ENCODE results near the gene C6orf52.

- no peak for TF ChIP-seq CTCF (conservative IDR thresholded peaks at IDR 0.05)
- no peak for TF ChIP-seq EZH2 (IDR thresholded peaks at IDR 0.05; ENCODE audit: low read depth)
Measured at GRCh38 chr6:10696655-10697054, 2.2 kb upstream of the C6orf52 start.

Data from PC-9 (cell line).